ENCODE measurements around the gene OR1S2. TPM values are rescaled to one million over a fixed set of nuclear protein-coding genes. Genes with fewer than 3 reads are reported as not detected.

Gene OR1S2
- total and polyA plus RNA-seq, 9 of the 15 experiments (the other 6 are each of a cell fraction or from before 2014, with no cell fraction given): not detected

- TF ChIP-seq MTA3 (IDR thresholded peaks at IDR 0.05; ENCODE audit: borderline replicate concordance): no peak
These were observed 17.0 kb downstream of the OR1S2 start (continued) for GRCh38 chr11:58186938-58187337.

DNA sequence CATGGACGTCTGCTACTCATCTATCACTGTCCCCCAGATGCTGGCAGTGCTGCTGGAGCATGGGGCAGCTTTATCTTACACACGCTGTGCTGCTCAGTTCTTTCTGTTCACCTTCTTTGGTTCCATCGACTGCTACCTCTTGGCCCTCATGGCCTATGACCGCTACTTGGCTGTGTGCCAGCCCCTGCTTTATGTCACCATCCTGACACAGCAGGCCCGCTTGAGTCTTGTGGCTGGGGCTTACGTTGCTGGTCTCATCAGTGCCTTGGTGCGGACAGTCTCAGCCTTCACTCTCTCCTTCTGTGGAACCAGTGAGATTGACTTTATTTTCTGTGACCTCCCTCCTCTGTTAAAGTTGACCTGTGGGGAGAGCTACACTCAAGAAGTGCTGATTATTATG is 24.3 kb downstream of the OR1S2 start:
- intact Hi-C loops (cut with micrococcal nuclease) (no loop called here), in situ Hi-C loops (cut with MboI) (no loop called here)
- no peaks in the 10 kb centered on the region for H3K9me1 ChIP-seq (ENCODE audit: control insufficient read depth, insufficient read depth, low read length)
- FAIRE-seq (peak; percentile 6), DNase-seq (ENCODE audit: extremely low read depth in 1 of 4, low spot score in 3 of 4) (peak in 3 of 4 experiments; percentile 13 to 50 (median 19)), ATAC-seq (peak; percentile 80)
- no peaks in the 10 kb centered on the region for H3K4me1 ChIP-seq (replicated peaks in 1 of 2; ENCODE audit: control insufficient read depth in 2 of 2, insufficient read depth in 2 of 2, low read length in 2 of 2)
- H3K4me3 ChIP-seq: no peak overlapping the region
- no peaks in the 10 kb centered on the region for H3K79me2 ChIP-seq (ENCODE audit: control insufficient read depth, insufficient read depth, low read length)
- BruUV-seq (replicated peaks): no TSS peak
- H3K27me3 ChIP-seq (ENCODE audit: control insufficient read depth in 2 of 2, insufficient read depth in 2 of 2, low read length in 2 of 2): no peaks in the 10 kb centered on the region
- H3K36me3 ChIP-seq (ENCODE audit: control insufficient read depth, insufficient read depth, low read length): no peaks in the 10 kb centered on the region
- H3K4me2 ChIP-seq (ENCODE audit: insufficient read depth, low read length): no peak overlapping the region
- H2AFZ ChIP-seq (ENCODE audit: low read depth, low read length): no peak overlapping the region
- CTCF ChIA-PET (ENCODE audit: low intra/inter-chr PET ratio): no interaction called here
- no peaks in the 10 kb centered on the region for H4K20me1 ChIP-seq (replicated peaks; ENCODE audit: control insufficient read depth, insufficient read depth, low read length)
- H3K9me3 ChIP-seq (replicated peaks; ENCODE audit: control insufficient read depth, insufficient read depth, low read depth, low read length): no peaks in the 10 kb centered on the region
- no peak overlapping the region for H3K27ac ChIP-seq (ENCODE audit: extremely low read depth, low read depth, low read length)
- no peak overlapping the region for H3K9ac ChIP-seq (ENCODE audit: insufficient read depth in 1 of 2, low read depth in 2 of 2, low read length in 2 of 2)
- WGBS (ENCODE audit: insufficient coverage, low coverage, missing lambda C conversion rate): 1% methylated on average over 6 of the region's 7 CpGs
- POLR2A ChIA-PET: no interaction called here
- TF ChIP-seq MGA (IDR thresholded peaks at IDR 0.05): no peak
- TF ChIP-seq NFIC (IDR thresholded peaks at IDR 0.05): peak; percentile 97
- 0 out of 2 replicates have a peak, but pooled peaks have one; percentile 20 for TF ChIP-seq PKNOX1 (IDR thresholded peaks at IDR 0.05)
- peak; percentile 83 for TF ChIP-seq ZNF239 (CRISPR knock-in tag; IDR thresholded peaks at IDR 0.05)
- peak; percentile 65 for TF ChIP-seq NFIX (CRISPR knock-in tag; IDR thresholded peaks at IDR 0.05; ENCODE audit: low read depth)
- peak; percentile 62; the same call in 1 of the 2 replicates for TF ChIP-seq ZNF134 (CRISPR knock-in tag; conservative IDR thresholded peaks at IDR 0.05)
- TF ChIP-seq SMAD1 (IDR thresholded peaks at IDR 0.05; ENCODE audit: low read depth, low read length, partially characterized antibody): peak; percentile 65
- TF ChIP-seq ZNF311 (CRISPR knock-in tag; IDR thresholded peaks at IDR 0.05): no peak
- TF ChIP-seq KAT8 (IDR thresholded peaks at IDR 0.05; ENCODE audit: low read depth): no peak
